ENCODE results near the gene HTATSF1.

HTATSF1 gene

DNA sequence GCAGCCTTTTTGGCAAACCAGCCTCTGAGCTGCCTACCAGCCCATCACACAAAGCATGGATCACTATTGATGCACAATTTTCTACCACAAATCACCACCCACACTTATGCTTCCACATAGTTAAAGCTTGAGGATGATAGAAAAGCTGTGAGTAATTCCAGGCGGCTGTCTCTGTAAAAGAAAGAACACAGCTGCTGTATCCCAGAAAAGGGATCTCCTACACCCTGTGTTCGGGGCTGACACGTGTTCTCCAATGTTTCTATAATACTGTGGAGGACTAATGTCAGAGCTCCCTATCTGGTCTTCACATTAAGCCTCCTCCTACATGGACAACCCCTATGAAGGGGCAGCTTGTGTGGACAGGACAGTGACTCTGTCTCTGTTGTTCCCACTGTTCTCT, 22.2 kb upstream of the HTATSF1 start:
- no peak for DNase-seq (ENCODE audit: low spot score)
- TF ChIP-seq, protein P1, sequence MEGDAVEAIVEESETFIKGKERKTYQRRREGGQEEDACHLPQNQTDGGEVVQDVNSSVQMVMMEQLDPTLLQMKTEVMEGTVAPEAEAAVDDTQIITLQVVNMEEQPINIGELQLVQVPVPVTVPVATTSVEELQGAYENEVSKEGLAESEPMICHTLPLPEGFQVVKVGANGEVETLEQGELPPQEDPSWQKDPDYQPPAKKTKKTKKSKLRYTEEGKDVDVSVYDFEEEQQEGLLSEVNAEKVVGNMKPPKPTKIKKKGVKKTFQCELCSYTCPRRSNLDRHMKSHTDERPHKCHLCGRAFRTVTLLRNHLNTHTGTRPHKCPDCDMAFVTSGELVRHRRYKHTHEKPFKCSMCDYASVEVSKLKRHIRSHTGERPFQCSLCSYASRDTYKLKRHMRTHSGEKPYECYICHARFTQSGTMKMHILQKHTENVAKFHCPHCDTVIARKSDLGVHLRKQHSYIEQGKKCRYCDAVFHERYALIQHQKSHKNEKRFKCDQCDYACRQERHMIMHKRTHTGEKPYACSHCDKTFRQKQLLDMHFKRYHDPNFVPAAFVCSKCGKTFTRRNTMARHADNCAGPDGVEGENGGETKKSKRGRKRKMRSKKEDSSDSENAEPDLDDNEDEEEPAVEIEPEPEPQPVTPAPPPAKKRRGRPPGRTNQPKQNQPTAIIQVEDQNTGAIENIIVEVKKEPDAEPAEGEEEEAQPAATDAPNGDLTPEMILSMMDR (conservative IDR thresholded peaks at IDR 0.05; ENCODE audit: low read depth), result no peak
- CTCF ChIA-PET, result interaction anchor here (0.5 kb wide), 1 partner anchor 39 kb away, joined by 3 read pairs; no protein-coding TSS in a partner anchor
- POLR2A ChIA-PET (ENCODE audit: low non-redundant PET), result no interaction called here
- H3K27ac ChIP-seq, result no peak overlapping the region

DNA sequence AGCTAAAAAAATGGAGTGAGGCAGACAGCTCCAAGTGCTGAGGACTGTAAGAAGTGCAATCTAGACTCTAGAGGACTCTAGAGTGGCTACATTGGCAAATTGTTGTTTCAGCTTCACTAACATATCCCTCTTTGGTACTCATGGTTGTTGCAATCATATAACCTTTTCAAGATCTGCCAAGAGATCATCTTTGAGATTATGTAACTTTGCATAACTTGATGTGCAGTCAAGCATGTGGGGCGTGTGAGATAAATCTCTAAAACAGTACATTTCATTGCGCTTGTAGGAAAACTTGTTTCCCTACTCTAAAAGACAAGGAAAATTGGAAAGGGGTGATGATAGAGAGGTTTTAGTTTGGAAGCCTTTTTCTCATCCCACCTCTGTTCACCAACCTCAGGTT, 20.9 kb upstream of the HTATSF1 start:
- ChIA-PET CTCF (no interaction called here), POLR2A (ENCODE audit: low non-redundant PET) (no interaction called here)
- TF ChIP-seq, protein P1 (conservative IDR thresholded peaks at IDR 0.05; ENCODE audit: low read depth), result no peak

DNA sequence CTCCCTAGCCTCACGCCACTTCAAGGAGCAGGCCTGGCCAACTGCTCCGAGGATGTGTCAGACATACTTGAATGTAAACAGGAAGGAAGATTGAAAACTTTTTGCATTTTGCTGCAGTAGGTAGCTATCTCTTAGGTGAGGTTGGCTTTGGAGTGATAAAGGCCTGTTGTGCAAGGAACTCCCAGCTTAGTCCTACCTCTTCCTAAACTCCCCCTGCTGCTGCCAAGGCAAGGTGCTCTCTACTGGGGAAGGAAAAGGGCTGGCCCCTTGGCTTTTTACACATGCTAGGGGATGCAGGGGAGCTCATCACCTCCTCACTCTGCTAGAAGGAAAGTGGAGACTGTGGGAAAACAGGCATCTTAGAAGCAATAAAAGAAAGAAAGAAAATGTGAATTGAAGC, 20.4 kb upstream of the HTATSF1 start:
- ChIA-PET POLR2A (ENCODE audit: low non-redundant PET) (no interaction called here), CTCF (no interaction called here)
- DNase-seq (ENCODE audit: low spot score), result no peak
- TF ChIP-seq, protein P1 (conservative IDR thresholded peaks at IDR 0.05; ENCODE audit: low read depth), result no peak
- no peak overlapping the region for H3K27ac ChIP-seq

More for the DNA sequence above, 20.9 kb upstream of the HTATSF1 start:
- DNase-seq (ENCODE audit: low spot score), result no peak
- H3K27ac ChIP-seq, result no peak overlapping the region

DNA sequence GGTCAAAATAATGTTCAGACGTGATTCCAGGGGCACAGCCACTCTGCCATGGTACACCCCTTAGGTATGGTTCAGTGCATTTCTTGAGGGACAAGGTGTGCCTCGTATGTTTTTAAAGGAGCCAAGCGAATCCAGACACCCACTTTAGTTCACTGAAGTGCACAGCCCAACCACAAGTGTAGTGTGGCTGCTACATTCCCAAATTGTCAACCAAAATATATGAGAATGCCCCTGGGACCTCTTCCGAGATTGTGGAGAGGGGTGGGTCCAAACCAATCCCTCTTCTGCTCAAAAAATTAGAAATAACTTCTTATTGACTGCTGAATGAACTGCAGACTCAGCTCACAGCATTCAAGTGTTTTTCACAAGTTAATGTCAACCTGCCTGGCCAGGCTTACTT, 17.0 kb upstream of the HTATSF1 start:
- CTCF ChIA-PET, result no interaction called here

DNA sequence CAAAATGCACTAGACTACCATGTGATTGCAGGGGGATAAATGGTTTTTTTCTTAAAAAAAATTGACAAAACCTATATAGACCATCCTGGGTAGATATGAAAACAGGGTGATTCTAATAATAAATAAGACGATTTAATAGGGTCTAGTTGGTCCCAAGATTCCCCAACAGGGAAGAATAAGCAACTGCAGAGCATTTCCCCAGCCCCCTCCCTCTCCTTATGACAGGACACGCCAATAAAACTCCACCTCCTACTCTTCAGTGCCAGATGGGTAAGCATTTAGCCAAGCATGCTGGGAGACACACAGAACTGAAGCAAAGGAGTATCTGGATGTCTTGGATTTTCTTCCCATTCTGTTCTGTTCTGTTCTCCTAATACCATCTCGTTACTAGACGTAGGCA, 9.7 kb upstream of the HTATSF1 start, which contains the start of gene BRS3:
Gene BRS3 (plus strand): TSS at position 301 of the 400 bp plus-strand sequence. CDS start 168 bp downstream, outside the sequence.
- ChIA-PET CTCF (no interaction called here), POLR2A (ENCODE audit: low non-redundant PET) (no interaction called here)
- DNase-seq (ENCODE audit: low spot score), result no peak
- no peak within 1 kb of the TSS for H3K27ac ChIP-seq
- TF ChIP-seq, protein P1 (conservative IDR thresholded peaks at IDR 0.05; ENCODE audit: low read depth), result no peak

More for the DNA sequence above, 17.0 kb upstream of the HTATSF1 start:
- TF ChIP-seq, protein P1 (conservative IDR thresholded peaks at IDR 0.05; ENCODE audit: low read depth), result no peak
- H3K27ac ChIP-seq, result no peak overlapping the region
- DNase-seq (ENCODE audit: low spot score), result no peak
- POLR2A ChIA-PET (ENCODE audit: low non-redundant PET), result interaction anchor here (0.6 kb wide), 1 partner anchor 503 kb away, joined by 3 read pairs; no protein-coding TSS in a partner anchor

DNA sequence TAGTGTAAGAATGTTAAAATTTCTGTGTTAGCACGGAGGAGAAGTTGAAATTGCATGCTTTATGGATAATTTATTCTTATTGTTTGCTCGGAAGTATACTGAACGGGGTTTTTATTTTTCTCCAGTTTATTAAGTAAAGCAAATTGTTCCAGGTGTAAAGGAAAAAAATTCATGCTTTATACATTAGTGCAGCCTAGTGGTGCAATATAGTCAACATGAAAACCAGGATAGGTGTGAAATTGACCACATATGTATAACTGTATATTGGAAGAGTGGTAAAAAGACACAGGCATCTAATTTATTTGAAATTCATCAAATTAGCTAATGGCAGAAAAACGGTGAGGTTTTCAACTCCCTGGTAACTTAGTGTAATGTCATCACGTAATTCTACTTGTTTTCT, 8.7 kb upstream of the HTATSF1 start:
- POLR2A ChIA-PET (ENCODE audit: low non-redundant PET), result no interaction called here

More for the DNA sequence above, 8.7 kb upstream of the HTATSF1 start:
- no peak for DNase-seq (ENCODE audit: low spot score)
- no peak overlapping the region for H3K27ac ChIP-seq
- TF ChIP-seq, protein P1 (conservative IDR thresholded peaks at IDR 0.05; ENCODE audit: low read depth), result no peak
- CTCF ChIA-PET, result interaction anchor here (0.6 kb wide), 1 partner anchor 229 kb away, joined by 3 read pairs; no protein-coding TSS in a partner anchor

Data from RWPE1 (cell line).